T follicular helper cell (primary cell): ENCODE data around the gene UBXN4.
A peak's percentile ranks its signal among the peaks of the same experiment; 100 is the strongest.
"Not testable (repeated sequence)": the region's sequence is repeated elsewhere in the genome, so short reads cannot be mapped to it uniquely, and the experiment has no call there.

Experiments used
- DNase-seq: peaks from one replicate; pipeline ENCODE4 v3.0.0-alpha.2; 2020; ENCODE audit warnings: low read depth

UBXN4 gene

GRCh38 chr2:135762530-135762929 is 20.9 kb downstream of the UBXN4 start:
- DNase-seq = no peak

- no peak for DNase-seq
Measured at GRCh38 chr2:135768863-135769262, 27.2 kb downstream of the UBXN4 start.

DNA sequence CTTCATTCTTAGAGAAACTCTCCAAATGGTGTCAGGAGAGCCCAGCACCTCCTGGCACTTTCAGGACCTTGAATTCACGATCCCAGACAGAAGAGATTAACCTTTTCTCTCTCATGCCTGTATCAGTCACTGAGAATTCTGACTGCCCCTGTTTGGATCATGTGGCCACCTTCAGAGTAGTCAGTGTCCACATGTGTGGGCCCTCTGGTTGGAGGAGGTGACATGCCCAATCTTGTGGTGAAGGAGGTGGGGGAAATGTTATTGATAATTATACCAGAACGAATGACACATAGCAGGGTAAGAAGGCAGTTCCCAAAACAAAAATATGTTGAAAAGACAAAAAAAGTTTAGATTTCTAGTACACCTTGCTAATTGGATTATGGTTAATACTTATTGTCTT is 31.7 kb downstream of the UBXN4 start:
- no peak for DNase-seq

- DNase-seq = no peak
Measured at GRCh38 chr2:135773917-135774316, 32.3 kb downstream of the UBXN4 start.

- no peak for DNase-seq
Measured at GRCh38 chr2:135775420-135775819, 33.8 kb downstream of the UBXN4 start.

GRCh38 chr2:135776367-135776766 is 34.7 kb downstream of the UBXN4 start:
- DNase-seq = no peak

DNA sequence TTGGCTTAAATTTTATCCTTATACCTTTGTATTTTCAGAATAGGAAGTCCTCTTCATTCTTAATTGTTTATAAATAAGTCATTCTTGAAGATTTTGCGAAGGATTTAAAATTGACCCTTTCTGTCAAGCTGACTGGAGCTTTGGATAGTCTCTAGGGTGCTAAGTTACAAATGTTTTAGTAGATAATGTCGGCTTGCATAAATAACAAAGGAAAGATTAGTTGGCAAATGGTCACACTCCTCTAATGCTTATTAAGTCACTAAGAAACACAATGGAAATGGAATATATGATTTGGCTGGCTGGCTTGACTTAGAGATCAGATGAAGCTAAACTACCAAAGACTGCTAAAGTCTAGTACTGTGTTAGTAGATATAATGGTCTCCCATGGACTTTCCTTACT is 40.6 kb downstream of the UBXN4 start:
- no peak for DNase-seq

DNA sequence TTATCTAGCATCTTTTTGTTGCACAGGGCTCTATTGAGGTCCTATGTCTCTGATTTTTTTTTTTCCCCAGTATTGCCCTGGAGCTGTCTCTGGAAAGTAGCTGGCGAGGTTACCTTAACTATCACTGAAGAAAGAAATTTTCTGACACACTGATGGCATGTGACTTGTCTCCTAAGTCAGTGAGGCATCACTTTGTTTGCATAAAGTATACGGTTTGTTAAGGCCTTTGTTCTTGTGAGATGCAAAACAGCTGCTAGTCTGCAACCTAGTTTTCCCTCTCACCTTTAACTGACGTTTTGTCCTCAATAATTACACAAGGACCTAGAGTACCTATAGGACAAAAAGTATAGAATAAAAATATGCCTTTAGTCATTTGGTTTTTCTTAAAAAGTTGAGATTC is 41.8 kb downstream of the UBXN4 start:
- no peak for DNase-seq

DNA sequence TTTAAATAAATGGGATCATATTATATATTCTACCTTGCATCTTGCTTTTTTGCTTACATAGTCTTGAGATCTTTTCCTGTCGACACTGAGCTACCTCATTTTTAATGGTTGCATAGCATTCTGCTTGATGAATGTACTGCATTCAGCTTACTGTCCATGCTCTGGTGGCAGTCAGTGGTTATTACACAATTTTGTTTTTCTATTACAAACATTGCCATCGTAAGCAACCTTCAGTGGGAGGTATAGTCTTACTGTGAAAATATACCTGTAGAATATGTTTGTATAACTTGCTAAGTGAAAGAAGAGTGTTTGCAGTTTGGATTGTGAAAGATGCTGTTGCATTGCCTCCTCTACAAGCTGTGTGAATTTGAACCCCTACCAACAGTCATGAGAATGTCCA is 43.4 kb downstream of the UBXN4 start:
- DNase-seq = no peak

GRCh38 chr2:135786823-135787222 is 45.2 kb downstream of the UBXN4 start:
- DNase-seq = no peak

GRCh38 chr2:135790423-135790822 is 48.8 kb downstream of the UBXN4 start:
- no peak for DNase-seq

DNA sequence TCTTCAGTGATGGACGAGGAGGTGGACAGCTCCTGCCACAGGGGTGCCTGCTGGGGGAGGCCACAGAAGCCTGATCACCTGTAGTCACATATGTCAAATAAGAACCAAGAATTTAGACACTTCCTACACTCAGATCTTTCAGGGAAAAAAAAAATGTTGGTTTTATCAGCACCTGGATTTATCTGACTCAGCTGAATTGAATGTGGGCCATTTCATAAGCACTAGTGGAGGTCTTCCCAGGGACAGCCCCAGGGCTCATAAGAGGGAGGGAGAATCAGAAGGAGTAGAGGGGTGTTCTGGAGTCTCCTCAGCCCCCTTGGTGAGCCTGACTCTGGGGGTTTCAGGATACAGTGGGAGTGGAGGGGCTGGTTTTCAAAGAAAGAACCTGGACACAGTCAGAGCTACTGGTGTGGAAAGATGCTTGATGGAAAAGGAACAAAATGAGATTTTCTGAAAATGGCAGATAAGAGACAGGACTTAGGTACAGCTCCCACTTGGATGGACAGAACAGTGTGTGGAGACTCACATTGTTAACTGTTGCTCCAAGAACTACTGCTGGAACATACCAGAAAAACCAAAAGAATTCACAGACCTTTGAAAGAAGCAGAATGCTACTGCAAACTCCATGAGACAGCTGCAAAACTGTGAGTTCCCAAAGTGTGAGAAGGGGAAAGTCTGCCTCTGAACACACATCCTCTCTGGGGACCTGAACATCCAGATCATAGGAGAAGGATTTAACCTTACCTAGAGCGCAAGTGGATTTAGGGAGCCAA is 49.9 kb downstream of the UBXN4 start:
- no peak for DNase-seq

- no peak for DNase-seq
Measured at GRCh38 chr2:135792401-135793150, 50.9 kb downstream of the UBXN4 start.

- DNase-seq = not testable (repeated sequence)
Measured at GRCh38 chr2:135795641-135796040, 54.0 kb downstream of the UBXN4 start.

GRCh38 chr2:135796606-135797005 is 55.0 kb downstream of the UBXN4 start:
- no peak for DNase-seq

- DNase-seq = peak; percentile 57
Measured at GRCh38 chr2:135797497-135798274, 56.0 kb downstream of the UBXN4 start.

GRCh38 chr2:135798275-135798705 is 56.6 kb downstream of the UBXN4 start:
- DNase-seq = no peak

- no peak for DNase-seq
Measured at GRCh38 chr2:135798762-135799161, 57.1 kb downstream of the UBXN4 start.

- no peak for DNase-seq
Measured at GRCh38 chr2:135799738-135800137, 58.1 kb downstream of the UBXN4 start.

DNA sequence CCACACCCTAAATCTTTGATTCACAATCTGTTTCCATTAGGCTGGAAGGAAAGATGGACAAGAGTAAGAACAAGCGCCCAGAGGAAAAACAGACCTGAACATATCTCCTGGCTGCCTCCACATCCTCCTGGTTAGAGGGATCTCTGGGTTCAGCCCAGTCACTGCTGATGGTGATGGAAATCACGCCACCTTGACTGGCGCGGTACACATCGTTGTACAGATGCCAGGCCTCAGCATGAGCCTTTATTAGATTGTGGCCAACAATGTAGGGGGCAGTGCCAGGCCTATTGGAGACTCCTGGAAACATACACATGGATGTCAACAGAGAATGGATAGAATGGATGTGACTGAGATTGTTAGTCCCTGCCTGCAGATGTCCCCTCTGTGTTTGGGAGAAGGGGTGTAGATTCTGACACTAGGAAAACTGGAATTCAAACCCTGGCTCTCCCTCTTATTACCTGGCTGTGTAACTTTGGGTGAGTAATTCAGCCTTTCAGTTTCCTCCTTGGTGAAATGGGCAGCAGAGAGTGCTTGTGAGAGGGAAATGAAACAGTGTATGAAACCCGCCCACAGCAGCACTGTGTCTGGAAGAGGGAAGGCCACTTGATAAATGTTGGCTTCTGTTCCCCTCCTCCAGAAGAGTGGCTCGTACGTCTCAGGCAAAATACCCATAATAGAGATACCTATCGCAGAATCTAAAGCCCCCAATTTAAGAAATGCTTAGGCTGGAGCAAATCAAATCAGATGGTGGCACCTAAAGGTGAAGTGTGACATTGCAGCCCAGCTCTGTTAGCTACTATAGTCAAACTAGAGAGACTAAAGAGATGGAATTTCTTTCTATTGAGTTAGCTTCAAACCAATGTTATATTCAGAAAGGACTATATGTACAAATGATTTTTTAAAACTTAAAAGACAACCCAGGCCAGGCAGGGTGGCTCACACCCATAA is 59.1 kb downstream of the UBXN4 start:
- no peak for DNase-seq

DNA sequence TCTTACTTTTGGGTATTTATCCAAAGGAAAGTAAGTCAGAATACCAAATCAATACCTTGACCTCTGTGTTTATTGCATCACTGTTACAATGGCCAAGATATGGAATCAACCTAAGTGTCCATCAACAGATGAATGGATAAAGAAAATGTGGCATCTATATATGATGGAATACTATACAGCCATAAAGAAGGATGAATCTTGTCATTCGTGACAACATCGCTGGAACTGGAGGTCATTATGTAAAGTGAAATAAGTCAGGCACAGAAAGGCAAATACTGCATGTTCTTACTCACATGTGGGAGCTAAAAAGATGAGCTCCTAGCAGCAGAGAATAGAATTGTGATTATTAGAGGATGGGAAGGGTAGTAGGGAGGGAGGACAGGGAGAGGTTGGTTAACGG is 60.7 kb downstream of the UBXN4 start:
- DNase-seq = no peak
